Measurements from ENCODE around the gene DEDD2.

- no peak for TF ChIP-seq FOXP2 (optimal IDR thresholded peaks at IDR 0.05; ENCODE audit: control extremely low read depth, extremely low read length, insufficient read depth)
- TF ChIP-seq POLR2AphosphoS5 (IDR thresholded peaks at IDR 0.05; ENCODE audit: borderline replicate concordance, low read depth, low read length): no peak
- TF ChIP-seq EZH2 (IDR thresholded peaks at IDR 0.05): no peak
Measured at GRCh38 chr19:42196011-42197001, 21.2 kb downstream of the DEDD2 start.

Data from SK-N-MC (cell line).